GM21528 (cell line): ENCODE measurements around the gene EIF4E1B.

Experiments
- ATAC-seq: cut with Tn5 transposase; IDR thresholded peaks from one replicate; pipeline ENCODE4 v1.9.1; 2021; ENCODE audit warnings: mild to moderate bottlenecking, moderate library complexity; ENCODE audit not compliant: unreplicated experiment, low FRiP score

The EIF4E1B gene

DNA sequence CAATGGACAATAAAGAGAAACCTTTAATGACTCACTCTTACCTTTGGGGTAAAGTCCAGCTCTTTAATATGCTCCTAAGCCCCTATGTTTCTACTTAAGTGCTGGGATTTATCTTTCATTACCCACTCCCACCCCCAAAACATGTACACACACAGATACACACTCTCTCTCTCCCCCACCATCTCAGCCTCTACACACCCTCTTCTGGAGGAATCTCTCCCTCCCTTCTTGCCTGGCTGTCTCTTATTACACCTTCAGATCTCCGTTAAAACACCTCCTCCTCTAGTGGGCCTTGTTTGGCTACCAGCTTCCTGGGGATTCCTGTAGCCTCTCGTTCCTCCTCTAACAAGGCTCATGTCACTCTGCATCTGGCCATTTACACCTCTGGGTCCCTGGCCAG is 27.4 kb upstream of the EIF4E1B start:
- ATAC-seq: no peak

DNA sequence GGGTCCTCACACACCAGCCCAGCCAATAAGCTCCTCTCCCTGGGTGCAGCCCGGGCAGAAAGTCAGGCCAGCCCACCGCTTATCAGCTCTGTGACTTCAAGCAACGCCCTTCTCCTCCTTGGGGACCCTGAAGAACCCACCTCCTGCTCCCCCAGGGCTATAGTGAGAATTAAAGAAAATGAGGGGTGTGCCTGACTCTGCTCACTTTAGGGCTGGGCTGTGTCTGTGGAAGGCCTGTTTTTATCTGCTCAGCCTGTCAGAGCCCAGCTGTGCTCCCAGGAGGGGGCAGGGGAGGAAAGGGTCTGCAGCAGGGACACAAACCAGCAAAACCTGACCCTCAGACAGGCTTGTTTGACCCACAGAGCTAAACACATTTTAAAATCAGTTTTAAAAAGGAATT is 24.4 kb upstream of the EIF4E1B start:
- no peak for ATAC-seq

DNA sequence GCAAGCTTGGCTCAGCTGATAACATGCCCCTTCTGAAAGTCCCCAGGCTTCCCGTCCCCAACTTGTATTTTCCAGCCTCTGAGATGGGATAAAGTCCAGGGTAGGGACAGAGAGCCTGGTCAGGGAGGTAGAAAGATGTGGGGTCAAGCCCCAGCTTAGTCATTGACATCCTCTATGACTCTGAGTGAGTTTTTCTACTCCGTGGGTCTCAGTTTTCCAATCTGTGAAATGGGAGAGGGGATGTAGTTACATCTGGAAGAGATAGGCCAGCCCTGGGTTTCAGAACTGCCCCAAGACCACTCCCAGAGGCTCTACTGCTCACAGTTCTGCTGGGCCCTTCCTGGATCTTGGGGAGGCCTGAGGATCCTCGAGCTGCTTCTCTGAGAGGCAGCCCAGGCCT is 23.6 kb upstream of the EIF4E1B start:
- ATAC-seq: no peak

DNA sequence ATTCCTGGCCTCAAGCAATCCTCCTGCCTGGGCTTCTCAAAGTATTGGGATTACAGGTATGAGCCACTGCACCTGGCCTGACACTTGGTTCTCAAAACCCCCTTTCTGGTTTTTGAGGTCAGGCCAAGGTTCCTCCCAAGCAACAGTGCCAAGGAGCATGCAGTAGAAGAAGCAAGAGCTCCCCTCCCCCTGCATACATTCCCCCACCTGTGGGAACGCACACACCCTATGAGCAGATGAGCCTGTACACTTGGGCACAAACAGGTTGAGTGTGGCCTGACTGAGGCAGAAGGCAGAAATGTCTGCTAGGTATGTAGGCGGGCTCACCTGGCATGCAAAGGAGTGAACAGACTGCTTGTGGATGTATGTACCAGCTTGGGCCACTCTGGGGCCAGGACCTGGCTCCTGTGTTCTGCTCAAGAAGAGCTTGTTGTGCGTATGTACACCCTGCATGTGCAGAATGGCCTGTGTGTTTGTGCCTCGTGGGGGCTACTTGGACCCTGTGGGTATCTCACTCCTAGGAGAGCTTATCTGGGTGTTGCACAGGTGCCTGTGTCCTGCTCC is 22.3 kb upstream of the EIF4E1B start:
- no peak for ATAC-seq

DNA sequence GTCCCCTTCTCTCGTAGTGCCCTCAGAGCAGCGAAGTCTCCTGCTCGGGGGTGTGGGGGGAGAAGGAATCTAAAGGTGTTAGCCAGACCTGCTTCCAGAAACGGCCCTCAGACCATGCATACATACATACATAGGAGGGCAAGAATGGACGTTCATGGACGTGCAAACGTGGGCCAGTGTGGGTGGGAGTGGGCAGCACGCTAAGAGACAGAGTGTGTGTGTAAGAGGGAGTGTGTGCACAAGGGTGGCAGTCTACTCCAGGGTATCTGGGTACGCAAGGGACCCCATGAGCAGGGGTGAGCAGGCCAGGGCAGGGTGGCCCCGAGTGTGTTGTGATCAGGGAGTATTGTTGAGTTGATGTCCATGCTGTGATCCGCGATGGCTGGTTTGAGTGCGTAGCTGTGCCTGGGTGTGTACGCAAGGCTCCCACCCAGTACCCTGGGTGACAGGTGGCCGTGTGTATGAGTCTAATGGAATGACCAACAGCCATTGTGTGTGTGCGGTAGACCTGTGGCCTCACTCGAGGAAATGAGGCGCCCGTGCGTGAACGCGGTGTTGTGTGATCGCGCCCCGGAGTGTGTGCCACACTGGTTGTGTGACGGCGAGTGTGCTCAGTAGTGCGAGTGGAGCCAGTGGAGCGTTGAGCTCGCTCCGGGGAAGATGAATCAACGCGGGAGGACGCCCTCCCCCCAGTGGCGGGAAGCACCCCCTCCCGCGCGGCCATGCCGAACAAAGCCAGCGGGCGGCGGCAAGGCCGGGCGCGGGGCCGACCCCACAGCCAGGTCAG is 21.3 kb upstream of the EIF4E1B start:
- peak; percentile 30 for ATAC-seq

DNA sequence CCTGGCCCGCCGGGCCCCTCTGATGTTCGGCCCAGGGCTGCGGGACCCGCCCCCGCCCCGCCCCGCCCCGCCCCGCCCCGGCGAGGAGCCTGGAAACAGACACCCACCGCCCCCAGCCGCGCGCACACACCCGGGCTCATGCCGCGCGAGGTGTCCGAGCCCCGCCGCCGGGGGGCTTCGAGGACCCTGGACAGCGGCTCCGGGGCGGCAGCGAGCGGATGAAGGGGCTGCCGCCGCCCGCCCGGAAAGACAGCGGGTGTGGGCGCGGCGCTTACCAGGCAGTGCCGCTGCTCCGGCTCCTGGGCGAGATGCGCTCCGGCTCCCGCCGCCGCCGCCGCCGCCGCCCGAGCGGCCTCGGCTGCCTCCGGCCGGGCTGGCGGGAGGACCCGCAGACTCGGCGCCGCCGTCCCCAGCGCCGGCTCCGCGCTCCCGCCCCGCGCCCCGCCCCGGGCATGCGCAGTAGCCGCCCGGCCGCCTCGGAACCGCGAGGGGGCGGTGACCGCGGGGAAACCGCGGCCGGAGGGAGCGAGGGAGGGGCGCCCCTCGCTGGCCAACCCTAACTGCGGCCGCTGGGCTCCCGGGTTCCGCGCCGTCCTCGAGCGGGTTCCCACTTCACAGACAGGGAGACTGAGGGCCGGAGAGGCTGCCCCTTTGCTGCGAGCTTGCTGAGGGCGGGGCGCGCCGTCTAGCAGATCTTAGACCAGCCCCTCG is 20.6 kb upstream of the EIF4E1B start, which contains the start of gene GPRIN1:
Gene GPRIN1, minus strand, starts transcription at position 433 of the 711 bp plus-strand sequence. CDS start 10,322 bp downstream, outside the sequence.
- ATAC-seq: peak; percentile 67

DNA sequence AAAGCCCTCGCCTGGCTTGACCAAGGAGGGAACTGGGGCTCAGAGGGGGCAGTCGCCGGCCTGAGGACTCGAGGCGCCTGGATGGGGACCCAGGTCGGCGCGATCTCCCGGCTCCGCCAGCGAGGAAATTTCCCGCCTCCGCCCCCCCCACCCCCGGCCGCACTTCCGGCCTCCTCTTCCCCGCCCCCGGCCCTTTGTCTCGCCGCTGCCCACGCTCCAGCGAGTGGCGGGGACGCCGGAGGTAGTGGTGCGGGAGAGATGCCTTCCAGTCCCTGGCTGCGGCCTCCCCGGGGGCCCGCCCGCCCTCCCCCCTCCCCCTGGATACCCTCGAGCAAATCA is 20.1 kb upstream of the EIF4E1B start:
- peak; percentile 15 for ATAC-seq

DNA sequence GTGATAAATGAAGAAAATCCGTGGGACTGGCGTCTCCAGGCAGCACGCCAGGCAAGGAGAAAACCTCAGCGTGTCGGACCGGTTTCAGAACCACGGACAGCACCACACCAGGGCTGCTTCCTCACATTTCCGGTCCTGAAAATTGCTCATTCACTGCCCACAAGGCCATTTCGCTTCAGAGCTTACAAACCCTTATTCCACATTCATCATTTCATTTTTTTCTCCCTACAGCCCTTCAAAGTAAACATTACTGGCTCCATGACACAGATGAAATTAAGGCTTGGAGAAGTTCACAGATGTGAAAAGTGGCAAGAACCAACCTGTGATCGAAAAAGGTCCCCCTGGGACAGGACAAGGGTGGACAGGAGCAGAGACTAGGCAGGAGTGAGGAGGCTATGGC is 19.0 kb upstream of the EIF4E1B start:
- ATAC-seq: no peak

DNA sequence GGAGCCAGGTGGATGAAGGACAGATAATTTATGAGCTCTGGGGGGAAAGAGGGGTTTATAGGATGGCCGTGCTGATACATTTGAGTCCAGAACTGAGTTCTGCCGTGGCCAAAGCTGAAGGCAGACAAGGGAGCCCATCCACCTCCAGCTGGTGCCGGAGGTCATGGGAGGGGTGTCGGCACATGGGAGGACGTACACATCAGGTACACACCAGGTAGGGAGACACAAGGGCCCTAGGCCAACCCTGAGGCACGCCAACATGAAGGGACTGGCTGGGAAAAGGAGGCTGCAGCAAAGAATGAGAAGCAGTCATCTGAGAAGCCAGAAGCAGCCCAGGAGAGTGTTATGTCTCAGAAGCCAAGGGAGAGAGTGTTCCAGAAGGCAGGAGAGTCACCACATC is 18.5 kb upstream of the EIF4E1B start:
- no peak for ATAC-seq

DNA sequence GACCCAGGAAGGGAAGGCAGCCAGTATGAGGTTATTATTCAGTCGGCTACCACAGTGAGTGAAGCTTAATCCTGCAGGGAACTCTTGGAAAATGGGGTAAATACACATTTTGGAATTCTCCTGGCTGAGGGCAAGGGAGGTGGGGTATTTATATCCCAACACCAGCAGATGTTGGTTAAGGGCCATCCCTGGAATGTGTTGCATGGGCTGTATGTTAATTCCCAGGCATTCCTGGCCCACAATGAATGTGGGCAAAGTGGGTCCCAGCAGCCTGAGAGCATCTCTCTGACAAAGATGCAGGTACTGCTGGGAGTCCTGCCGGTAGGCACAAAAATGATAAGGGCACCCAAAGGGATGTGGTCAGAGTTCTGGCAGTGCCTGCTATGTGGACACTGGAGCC is 17.6 kb upstream of the EIF4E1B start:
- no peak for ATAC-seq

DNA sequence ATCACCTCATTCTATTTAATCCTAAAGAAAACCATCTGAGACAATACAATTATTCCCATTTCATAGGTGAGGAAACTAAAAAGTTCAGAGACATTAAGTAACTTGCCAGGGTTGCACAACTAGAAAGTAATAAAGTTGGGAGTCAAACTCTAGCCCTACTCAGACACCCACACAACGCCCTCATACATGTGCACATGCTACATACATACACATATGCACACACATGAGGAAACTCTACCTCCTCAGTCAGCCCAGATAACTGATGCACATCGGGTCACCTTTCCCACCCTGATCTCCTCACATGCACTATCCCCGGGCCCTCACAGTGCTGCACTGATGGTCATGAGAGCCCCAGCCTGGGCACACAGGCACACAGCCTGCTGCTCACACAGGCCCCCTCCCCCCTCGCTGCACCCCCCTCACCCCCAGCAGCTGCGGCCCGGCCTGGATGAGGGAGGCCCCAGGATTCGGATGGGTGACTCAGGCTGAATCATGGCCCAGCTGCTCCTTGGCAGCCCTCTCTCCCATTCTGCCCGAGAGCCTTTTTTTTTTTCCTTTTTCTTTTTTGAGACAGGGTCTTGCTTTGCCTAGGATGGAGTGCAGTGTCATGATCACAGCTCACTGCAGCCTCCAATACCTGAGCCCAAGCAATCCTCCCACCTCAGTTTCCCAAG is 15.5 kb upstream of the EIF4E1B start:
- no peak for ATAC-seq

DNA sequence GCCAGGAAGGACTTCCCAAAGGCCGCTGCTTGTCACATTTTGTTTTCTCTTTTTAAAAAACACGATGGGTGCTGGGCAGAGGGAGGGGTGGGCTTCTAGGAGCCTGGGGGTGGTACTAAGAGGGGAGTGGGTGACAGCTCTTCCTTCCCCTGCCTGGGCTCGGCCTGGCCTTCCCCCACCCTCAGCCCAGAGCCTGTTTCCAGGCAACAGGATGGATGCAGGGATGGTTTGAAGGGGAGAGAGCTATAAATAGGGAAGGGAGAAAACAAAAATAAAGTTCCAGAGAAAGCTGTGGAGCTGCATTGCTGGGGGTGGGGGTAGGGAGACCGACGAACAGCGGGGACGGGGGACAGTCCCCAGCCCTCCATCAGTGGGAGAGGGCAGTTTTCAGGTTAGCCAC is 14.0 kb upstream of the EIF4E1B start:
- no peak for ATAC-seq

DNA sequence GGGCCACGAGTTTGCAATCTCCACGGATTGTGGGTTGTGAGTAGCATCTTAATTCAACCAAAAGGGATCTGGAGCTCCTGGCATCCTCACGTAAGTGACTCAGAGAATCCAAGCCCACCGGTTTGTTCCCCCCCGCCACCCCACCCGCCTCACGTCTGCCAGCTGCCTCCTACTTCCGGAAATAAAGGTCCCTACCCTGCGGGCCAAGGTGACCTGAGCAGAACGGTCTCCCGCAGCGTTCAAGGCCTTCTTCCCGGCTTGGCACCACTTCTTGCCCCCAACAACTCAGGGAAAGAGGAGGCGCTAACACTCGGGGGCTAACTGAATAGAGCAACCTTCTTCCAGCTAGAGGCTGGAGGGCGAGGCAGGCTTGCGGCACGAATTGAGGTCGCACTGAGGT is 11.7 kb upstream of the EIF4E1B start:
- no peak for ATAC-seq

DNA sequence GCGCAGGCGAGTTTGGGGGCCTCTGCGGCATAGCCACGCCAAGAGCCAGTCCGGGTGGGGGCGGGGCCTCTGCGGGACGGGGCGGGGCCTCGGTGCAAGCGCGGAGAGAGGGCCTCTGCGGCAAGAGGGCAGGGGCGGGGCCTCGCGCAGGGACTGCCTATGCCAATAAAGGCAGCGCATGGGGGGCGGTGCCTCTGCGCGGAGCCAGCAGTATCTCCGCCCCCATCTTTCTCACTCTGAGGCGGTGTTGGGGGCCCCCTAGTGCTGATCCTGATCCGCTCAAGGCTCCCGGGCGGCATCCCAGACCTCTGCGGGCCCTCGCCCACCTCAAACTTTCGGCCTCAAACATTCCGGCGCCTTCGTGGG is 11.3 kb upstream of the EIF4E1B start:
- ATAC-seq: no peak

DNA sequence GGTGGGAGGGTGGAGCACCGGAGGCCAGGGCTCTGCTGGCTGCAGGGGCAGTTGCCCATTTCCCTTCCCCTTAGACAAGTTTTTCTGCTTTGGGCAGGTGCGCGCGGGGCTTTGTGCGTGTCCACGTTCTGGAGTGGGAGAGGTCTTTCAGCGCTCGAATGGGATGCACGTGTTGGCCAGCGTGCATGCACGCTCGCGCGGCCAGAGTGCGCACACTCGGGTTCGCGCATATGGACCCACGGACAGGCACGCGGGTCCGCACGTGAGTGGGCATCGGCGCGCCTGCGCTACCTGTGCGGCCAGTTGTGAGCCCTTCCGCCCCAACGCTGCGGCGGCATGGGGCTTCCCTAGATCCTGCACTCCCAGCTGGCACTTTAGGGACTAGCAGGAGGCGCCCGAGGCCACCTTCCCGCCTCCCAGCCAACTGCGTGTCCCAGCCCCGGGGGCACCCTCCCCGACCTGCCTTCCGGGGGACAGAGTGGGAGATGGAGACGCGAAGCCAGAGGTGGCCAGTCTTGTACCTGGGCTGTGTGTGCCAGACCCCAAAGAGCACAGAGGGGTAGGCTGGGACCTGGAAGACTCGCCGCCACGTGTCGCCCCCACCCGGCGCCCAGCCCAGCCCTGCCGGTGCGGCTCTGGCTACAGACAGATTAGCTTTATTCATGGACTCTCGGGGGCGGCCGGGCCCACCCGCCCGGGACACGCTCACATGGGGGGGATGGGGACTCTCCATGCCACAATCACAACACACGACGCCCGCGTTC is 10.7 kb upstream of the EIF4E1B start:
- no peak for ATAC-seq

DNA sequence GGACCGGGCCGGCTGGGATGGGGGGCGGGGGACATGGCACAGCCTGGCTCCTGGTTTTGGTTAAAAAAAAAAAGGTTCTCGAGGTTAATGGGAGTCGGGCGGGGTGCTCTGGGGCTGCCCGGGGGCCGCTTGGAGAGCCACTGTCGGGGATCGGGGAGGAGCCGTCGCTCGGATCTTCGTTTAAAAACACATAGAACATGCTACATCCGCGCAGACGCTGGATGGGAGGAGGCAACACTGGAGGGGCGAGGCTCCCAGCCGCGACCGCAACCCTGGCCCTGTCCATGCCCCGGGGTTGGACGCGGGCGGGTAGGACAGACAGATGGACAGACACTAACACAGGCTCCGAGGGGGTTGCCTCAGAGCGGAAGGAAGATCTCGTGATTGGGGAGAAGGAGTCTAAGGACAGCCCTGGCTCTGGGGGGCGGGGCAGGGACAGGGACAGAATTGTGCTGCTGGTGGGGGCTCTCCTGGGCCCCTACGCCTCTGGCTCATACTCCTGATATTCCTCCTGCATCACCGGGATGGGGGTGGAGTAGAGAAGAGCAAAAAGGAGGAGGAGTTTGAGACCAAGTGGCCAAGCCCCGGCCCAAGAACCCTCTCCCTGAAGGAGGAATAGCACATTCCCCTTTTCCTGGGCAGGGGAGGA is 10.0 kb upstream of the EIF4E1B start:
- ATAC-seq: no peak

DNA sequence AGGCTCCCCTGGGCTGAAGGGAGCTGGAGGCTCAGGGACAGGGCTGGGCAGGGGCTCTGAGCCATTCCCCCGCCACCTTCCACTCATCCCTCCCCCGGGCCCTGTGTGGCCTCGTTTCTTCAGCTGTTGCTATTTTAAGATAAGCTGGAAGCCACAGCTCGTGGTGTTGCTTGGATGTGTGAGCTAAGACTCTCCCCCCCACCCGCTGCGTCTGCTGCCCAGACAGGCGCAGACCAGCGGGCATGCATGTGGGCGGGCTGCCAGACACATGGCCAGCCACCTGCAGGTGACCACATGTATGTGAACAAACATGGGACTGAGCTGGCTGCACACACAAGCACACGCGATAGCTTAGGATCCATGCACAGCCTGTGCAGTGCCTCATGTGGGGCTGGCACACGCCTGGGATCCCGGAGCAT is 8.8 kb upstream of the EIF4E1B start:
- ATAC-seq: no peak

DNA sequence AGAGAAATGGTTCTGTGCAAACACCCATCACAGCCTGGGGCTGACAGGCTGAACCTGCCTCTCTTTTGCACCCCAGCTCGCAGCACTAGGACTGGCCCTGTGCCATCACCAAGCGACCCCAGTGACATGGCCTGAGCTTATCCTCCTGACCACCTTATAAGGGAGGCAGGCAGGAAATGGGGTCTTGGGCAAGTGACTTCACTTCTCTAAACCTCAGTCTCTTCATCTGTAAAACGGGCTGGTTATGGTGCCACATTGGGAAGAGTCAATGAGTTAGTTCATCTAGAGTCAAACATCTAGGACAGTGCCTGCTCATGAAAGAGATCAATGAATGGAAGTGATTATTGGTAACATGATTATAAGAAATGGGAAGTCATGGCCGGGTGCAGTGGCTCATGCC is 6.3 kb upstream of the EIF4E1B start:
- no peak for ATAC-seq

DNA sequence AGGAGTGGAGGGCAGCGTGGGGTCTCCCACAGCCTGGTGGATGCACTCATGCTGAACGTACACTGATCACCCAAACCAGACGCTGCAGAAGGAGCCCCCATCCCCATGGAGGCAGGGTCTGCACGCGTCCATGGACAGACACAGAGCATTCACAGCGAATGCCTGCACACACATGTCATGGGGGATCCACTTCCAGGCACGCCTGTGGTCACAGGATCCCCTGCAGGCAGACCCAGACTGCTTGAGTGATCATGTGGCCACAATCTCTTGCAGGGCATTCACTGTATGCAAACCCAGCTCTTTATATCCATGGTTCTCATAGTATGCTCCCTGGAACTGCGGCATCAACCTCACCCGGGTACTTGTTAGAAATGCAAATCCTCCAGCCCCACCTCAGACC is 5.5 kb upstream of the EIF4E1B start:
- ATAC-seq: no peak

DNA sequence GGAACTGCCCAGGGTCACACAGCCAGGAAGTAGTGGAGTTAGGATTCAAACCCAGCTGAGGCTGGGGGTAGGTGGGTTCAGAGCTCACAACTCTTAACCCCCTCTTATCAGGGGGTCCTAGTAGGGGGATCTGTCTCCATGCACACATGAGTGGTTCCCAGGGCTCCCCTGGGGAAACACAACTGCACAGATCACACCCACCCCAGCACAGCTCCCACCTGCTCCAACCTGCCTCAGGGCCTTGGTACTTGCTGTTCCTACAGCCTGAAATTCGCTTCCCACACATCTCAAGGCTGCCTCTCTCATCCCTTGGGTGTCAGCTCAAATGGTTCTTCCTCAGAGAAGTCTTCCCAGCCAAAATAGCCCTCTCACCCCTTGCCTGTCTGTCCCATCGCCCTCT is 5.0 kb upstream of the EIF4E1B start:
- no peak for ATAC-seq
